GM18868 (cell line): ENCODE data around the gene UNG.
A peak's percentile ranks its signal among the peaks of the same experiment; 100 is the strongest.
"Not testable (repeated sequence)": the region's sequence is repeated elsewhere in the genome, so short reads cannot be mapped to it uniquely, and the experiment has no call there.

Experiments used
- ATAC-seq: cut with Tn5 transposase; IDR thresholded peaks from one replicate; pipeline ENCODE4 v1.9.1; 2021; ENCODE audit warnings: mild to moderate bottlenecking, moderate library complexity; ENCODE audit not compliant: unreplicated experiment

The UNG gene

DNA sequence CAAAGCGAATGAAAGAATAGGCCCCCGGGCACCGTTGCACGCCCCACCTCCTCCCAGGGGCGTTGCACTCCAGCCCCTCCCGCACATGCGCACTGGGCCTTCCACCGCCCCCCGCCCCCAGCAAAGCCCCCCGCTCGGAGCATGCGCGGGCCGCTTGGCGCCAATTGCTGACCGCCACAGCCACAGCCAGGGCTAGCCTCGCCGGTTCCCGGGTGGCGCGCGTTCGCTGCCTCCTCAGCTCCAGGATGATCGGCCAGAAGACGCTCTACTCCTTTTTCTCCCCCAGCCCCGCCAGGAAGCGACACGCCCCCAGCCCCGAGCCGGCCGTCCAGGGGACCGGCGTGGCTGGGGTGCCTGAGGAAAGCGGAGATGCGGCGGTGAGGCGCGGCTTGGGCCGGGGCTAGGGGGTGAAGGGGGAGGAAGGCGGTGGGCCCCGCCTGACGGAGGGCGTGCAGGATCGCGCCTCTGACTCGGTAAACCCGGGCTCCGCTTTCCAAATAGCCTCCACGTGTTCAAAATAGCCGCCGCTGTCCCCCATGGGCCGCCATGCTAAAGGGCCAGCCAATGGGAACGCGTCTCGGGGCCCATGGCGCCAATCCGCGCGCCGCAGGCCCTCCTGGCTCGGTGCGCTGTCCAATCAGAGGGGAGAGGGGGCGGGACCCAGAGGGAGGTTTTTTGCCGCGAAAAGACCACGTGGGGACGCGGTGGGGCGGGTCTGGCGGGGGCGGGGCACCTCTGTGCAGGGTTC, at the start of gene UNG:
TSS of gene UNG (plus strand) at position 163 of the 748 bp plus-strand sequence. CDS start at position 246, 83 bp downstream.
- ATAC-seq = peak; percentile 92

- ATAC-seq = not testable (repeated sequence)
These were observed 48.7 kb upstream of the UNG start for GRCh38 chr12:109048706-109049105.

DNA sequence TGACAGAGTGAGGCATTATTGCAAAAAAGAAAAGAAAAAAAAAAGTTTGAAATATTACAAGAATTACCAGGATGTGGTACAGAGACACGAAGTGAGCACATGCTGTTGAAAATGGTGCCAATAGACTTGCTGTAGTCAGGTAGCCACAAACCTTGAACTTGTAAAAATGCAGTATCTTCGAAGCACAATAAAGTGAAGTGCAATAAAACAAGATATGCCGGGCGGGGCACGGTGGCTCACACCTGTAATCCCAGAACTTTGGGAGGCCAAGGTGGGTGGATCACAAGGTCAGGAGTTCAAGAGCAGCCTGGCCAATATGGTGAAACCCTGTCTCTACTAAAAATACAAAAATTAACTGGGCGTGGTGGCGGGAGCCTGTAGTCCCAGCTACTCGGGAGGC, 47.6 kb upstream of the UNG start:
- ATAC-seq = not testable (repeated sequence)

DNA sequence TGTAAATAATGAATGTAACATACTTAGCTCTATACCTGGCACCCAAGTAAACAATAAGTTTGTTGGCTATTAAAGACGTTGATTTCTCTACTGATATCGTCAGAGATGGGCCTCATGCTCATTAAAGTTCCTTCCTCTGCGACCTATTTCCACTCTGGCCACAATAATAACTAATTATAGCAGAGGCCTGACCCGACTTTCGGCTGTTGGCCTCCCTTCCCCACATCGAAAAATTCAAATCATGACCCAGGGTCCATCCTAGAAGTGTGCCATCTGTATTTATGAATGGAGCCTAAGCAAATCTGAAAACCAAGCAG, 45.3 kb upstream of the UNG start:
- no peak for ATAC-seq

- ATAC-seq = peak; percentile 79
These were observed 44.7 kb upstream of the UNG start, which contains the start of gene USP30 for GRCh38 chr12:109052414-109053323. USP30 (plus strand) TSS chr12:109052576; CDS start chr12:109052679, 103 bp downstream.

DNA sequence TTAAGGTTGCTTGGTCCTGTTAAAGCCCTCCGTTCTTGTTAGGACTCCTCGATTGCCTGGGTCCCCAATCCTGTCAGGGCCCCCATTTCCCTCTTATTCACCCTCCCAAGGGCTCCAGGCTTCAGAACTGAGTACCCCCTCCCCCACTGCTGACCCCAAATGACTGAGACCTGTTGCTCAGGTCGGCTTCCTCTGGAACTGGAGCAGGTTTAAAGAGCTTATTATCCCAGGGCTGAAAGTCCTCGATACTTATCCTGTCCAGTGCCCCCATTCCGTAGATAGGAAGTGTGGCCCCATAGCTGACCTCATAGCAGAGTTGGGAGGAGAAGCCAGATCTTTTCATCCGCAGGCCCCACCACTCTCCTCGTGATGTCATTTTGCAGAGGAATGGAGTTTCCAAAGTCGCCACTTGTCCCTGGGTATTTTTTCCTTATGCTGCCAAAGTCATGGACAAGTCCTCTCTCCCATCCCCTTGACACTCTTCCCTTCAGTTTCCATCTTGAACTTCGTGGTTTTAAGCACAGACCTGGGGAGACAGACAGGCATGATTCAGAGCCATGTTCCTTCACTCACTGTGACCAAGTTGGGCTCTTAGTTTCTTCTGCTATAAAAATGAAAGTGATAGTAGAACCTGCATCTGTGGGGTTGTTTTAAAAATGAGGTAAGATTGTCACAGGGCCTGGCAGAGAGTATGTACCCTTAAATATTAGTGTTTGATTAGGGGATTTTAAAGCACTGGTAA, 43.8 kb upstream of the UNG start:
- ATAC-seq = peak; percentile 59

- ATAC-seq = peak; percentile 3
These were observed 43.3 kb upstream of the UNG start for GRCh38 chr12:109054124-109054513.

DNA sequence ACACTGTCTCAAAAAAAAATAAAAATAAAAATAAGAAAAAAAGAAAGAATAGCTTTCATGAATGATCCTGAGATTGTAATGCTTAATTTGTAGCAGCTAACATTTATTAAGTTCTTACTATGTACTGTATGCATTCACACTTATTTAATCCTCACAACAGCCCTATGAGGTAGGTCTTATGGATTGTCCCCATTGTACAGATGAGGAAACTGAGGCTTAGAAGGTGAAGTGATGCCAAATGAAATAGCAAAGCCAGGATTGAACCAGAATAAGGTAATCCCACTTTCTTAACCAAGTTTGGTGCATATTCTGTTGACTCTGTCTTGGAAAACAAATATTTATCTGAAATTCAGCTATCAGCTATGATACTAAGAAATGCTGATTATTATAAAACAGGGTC, 42.9 kb upstream of the UNG start:
- ATAC-seq = no peak

DNA sequence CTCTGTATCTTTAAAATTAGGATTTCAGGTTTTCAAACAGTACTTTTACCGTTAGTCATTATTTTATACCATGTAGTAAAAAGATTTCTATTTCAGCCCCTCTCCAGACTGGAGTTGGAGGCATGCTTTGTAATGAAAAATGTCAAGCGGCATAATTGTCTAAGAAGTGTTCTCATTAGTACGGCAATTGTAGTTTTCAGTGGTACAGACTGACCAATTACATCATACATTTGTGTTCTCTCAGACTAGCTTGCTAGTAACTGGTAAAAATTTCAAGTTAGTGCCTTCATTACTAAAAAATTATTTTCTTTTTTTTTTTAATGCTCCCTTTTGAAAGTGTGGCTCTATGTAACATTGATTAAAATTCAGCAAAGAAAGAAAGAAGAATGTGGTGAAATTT, 40.5 kb upstream of the UNG start:
- ATAC-seq = no peak

DNA sequence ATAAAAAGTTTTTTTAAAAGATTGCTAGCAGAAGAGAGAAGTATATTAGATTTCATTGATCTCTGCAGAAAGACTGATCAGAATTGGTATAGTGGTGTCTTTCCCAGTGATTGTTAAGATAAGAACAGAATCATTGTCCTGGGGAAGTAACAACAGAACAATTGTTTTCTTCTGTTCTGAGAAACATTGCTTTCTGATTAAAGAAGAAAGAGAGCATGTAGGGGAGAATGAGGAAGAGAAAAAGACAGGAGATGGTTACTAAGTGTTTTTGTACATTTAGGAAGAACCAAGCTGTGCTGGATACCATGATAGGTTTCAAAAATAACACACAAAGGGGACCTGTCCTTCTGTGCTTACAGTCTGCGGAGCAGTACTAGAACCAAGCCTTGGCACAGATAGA, 40.0 kb upstream of the UNG start:
- no peak for ATAC-seq

GRCh38 chr12:109058773-109059172, 38.6 kb upstream of the UNG start:
- ATAC-seq = no peak

GRCh38 chr12:109064143-109064542, 33.3 kb upstream of the UNG start:
- ATAC-seq = no peak

DNA sequence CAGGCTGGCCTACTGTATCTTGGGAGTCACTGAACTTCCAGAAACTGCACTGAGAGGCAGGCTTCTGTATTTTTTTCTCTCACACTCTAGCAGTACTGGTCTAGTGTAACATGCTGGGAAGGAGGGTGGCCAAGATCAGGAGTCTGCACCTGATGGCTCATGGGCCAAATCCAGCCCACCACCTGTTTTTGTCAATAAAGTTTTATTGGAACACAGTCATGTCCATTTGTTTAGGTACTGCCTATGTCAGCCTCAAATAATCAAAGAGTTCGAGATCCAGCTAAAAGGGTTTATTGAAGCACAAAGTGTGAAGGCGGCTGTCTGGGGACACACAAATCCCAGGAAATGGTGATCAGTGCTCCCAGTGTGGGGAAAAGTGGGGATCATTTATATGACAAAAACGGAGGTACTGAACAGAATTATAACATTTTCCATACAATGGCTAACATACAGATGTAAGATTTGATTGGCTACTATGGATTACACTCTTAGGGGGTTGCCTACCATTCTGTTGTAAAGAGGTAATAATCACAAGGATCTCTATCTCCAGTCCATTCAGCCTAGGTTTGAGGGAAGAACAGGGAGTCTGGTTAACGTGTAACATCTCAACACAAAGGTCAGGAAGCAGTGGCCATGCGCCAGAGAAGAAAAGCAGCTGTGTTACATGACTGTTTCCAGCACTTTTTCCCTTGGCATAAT, 32.1 kb upstream of the UNG start:
- no peak for ATAC-seq

GRCh38 chr12:109065853-109066193, 31.6 kb upstream of the UNG start:
- ATAC-seq = no peak

DNA sequence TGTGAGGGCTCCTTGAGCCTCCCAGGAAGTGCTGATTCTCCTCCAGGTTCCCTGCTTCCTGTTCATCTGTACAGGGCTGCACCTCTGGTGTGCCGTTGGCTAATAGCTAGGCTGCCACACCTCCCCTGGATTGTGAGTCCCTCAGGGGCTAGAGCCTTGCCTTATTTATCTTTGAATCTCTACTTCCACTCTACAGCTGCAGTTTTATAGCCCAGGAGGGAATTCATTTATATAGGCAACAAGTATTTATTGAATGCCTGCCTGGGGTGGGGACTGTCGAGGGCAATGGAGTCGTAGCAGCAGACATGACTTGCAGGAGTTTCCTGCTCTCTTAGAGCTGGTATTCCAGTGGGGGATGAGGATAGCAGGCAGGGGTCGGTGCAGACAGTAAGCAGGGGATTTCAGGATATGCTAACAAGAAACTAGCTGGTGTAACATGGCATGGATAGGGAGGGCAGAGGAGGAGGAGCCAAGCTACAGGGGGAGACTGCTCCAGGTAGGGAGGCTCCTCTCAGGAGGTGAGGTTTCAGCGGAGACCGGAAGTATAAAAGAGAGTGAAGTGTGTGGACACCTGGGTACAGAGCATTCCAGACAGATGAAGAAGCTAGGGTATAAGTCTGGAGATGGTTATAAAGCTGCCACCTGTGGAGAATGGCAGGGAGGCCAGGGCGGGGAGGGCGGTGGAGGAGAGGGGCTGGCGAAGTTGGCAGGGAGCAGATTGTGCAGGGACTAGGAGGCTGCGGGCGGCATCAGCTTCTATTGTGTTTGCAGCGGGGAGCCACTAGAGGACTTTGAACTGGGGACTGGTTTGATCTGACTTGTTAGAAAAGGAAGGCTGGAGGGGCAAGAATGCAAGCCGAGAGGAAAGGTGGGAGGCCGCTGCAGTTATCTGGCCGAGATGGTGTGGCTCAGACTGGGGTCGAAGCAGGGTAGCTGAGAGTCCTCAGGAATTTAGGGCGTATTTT, 27.8 kb upstream of the UNG start:
- no peak for ATAC-seq

- no peak for ATAC-seq
These were observed 22.5 kb upstream of the UNG start for GRCh38 chr12:109074866-109075265.

- no peak for ATAC-seq
These were observed 14.6 kb upstream of the UNG start for GRCh38 chr12:109082751-109083150.

- ATAC-seq = no peak
These were observed 13.0 kb upstream of the UNG start for GRCh38 chr12:109084425-109084824.

GRCh38 chr12:109085590-109085989, 11.8 kb upstream of the UNG start:
- ATAC-seq = no peak

- no peak for ATAC-seq
These were observed 10.1 kb upstream of the UNG start for GRCh38 chr12:109087250-109087649.
